Measurements from ENCODE around the gene EML5. TPM values are rescaled to one million over a fixed set of nuclear protein-coding genes. Genes with fewer than 3 reads are reported as not detected.
A peak's percentile ranks its signal among the peaks of the same experiment; 100 is the strongest.

The EML5 gene
- total and polyA plus RNA-seq, 2 donors (not counting 3 experiments of a cell fraction or from before 2014, with no cell fraction given) = not detected

DNA sequence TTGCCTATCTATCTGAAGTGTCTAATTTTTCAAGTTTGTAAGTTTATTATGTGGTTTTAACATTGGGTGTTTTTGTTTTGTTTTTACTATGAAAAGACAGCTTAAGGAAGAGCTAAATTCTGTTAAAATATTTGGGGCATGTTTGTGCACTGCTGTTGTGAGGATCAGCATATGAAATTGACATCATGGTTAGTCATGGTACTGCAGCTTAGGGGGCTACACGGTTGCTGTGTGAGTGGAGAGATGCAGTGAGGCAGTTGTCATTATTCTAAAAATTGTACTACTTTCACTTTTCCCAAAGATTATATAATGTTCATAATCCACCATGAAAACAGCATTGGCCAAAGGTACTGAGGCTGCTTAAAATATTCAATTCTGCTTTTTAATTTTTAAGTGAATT, 180.9 kb downstream of the EML5 start:
- ChIA-PET POLR2A (no interaction called here), CTCF (interaction anchor here (0.9 to 1.3 kb wide), 2 partner anchors 16 kb away, joined by 3 to 4 read pairs; no protein-coding TSS in a partner anchor)
- peak; percentile 17 for DNase-seq (ENCODE audit: low read depth, low spot score)
- Histone ChIP-seq H3K27me3 (ENCODE audit: control insufficient read depth in 2 of 2, insufficient read depth in 2 of 2, low read length in 2 of 2) (no peaks in the 10 kb centered on the region), H3K4me2 (ENCODE audit: insufficient read depth, low read length) (no peak overlapping the region), H3K4me1 (ENCODE audit: control insufficient read depth, extremely low read depth, insufficient read depth, low read length) (peaks cover 39% of the 10 kb centered on the region), H2AFZ (ENCODE audit: low read depth, low read length) (no peak overlapping the region), H3K36me3 (ENCODE audit: control insufficient read depth in 2 of 2, extremely low read depth in 1 of 2, insufficient read depth in 2 of 2, low read length in 2 of 2) (peaks cover 5 to 22% of the 10 kb centered on the region in 2 experiments), H3K27ac (ENCODE audit: insufficient read depth, low read depth, low read length) (peak overlapping the region; percentile 15), H3K79me2 (ENCODE audit: control insufficient read depth, insufficient read depth, low read length) (no peaks in the 10 kb centered on the region), H3K9me1 (replicated peaks; ENCODE audit: control insufficient read depth, extremely low read depth, insufficient read depth, low read length) (no peaks in the 10 kb centered on the region), H4K20me1 (replicated peaks; ENCODE audit: control insufficient read depth, extremely low read depth, insufficient read depth, low read length) (no peaks in the 10 kb centered on the region), H3K4me3 (replicated peaks in 1 of 3; ENCODE audit: insufficient read depth in 1 of 3, low read depth in 1 of 3, low read length in 3 of 3) (no peak overlapping the region), H3K9me3 (replicated peaks; ENCODE audit: control insufficient read depth, insufficient read depth, low read length) (no peaks in the 10 kb centered on the region), H3K9ac (replicated peaks; ENCODE audit: extremely low read depth, insufficient read depth, low read length) (no peak overlapping the region)
- dilution Hi-C loops (cut with MboI; ENCODE audit: extremely low pct_ligation_motif_present, low sequenced_read_pairs) (no loop called here), intact Hi-C loops (cut with micrococcal nuclease) (loop anchor here (5.0 kb wide), 1 partner anchor 50 kb away; the partner anchor contains the start of gene ZC3H14)
- TF ChIP-seq MYC (IDR thresholded peaks at IDR 0.05; ENCODE audit: low read depth, low read length) = no peak
- no peak for TF ChIP-seq POLR2AphosphoS5 (IDR thresholded peaks at IDR 0.05; ENCODE audit: insufficient read depth, low read depth, low read length)
- TF ChIP-seq GATA2 (IDR thresholded peaks at IDR 0.05; ENCODE audit: insufficient read depth, insufficient read length, low read depth, low read length) = no peak
- no peak for TF ChIP-seq JUN (IDR thresholded peaks at IDR 0.05; ENCODE audit: borderline replicate concordance, insufficient read depth, insufficient read length, low read depth)
- TF ChIP-seq, protein P1, sequence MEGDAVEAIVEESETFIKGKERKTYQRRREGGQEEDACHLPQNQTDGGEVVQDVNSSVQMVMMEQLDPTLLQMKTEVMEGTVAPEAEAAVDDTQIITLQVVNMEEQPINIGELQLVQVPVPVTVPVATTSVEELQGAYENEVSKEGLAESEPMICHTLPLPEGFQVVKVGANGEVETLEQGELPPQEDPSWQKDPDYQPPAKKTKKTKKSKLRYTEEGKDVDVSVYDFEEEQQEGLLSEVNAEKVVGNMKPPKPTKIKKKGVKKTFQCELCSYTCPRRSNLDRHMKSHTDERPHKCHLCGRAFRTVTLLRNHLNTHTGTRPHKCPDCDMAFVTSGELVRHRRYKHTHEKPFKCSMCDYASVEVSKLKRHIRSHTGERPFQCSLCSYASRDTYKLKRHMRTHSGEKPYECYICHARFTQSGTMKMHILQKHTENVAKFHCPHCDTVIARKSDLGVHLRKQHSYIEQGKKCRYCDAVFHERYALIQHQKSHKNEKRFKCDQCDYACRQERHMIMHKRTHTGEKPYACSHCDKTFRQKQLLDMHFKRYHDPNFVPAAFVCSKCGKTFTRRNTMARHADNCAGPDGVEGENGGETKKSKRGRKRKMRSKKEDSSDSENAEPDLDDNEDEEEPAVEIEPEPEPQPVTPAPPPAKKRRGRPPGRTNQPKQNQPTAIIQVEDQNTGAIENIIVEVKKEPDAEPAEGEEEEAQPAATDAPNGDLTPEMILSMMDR (IDR thresholded peaks at IDR 0.05; ENCODE audit: extremely low read depth in 1 of 2, insufficient read depth in 1 of 2, low read depth in 1 of 2, low read length in 2 of 2) = no peak
- TF ChIP-seq FOS (IDR thresholded peaks at IDR 0.05; ENCODE audit: borderline replicate concordance, insufficient read depth, low read length) = no peak
- TF ChIP-seq EZH2 (IDR thresholded peaks at IDR 0.05; ENCODE audit: borderline replicate concordance, low read depth, low read length, severe bottlenecking) = no peak
- TF ChIP-seq POLR2A (IDR thresholded peaks at IDR 0.05; ENCODE audit: low read depth, low read length) = no peak
- no peak for FAIRE-seq
- BruUV-seq (replicated peaks) = no TSS peak

All from endothelial cell of umbilical vein (primary cell).